ENCODE data around the gene ERP44. TPM values are rescaled to one million over a fixed set of nuclear protein-coding genes. Genes with fewer than 3 reads are reported as not detected.
"Not testable (repeated sequence)": the region's sequence is repeated elsewhere in the genome, so short reads cannot be mapped to it uniquely, and the experiment has no call there.

The ERP44 gene
- total RNA-seq, 2 donors from 2014 or later: 18.5 TPM

DNA sequence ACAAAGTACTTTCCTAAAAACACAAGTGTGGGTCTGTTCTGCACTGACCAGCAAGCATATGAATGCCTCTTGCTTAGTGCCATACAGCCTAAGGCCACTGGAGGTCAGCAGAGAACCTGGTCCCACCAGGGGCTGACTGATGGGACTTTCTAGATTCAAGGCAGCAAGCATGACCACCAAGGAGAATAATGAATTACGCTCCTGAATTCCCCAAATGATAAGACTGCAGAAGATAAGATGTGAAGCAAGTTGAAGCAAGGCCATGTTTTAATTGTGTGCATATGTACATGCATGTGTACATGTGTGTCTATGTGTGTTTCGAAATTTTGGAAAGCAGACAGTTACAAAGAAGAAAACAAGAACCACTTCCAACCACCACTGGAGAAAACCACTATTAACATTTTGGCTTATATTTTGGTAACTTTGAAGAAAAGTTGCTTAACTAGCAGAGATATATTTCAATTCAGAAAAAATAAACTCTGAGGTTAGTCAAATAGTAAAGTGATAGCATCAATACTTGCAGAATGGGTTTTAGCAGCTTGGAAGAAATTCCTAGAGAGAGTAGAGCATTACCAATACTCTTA, 70.5 kb downstream of the ERP44 start:
- intact Hi-C loops (cut with DNase I): loop anchor here in 1 of 2 donors (5.0 kb wide), 1 partner anchor 184 kb away; no protein-coding TSS in a partner anchor
- peak; percentile 82 for DNase-seq (ENCODE audit: low spot score)

DNA sequence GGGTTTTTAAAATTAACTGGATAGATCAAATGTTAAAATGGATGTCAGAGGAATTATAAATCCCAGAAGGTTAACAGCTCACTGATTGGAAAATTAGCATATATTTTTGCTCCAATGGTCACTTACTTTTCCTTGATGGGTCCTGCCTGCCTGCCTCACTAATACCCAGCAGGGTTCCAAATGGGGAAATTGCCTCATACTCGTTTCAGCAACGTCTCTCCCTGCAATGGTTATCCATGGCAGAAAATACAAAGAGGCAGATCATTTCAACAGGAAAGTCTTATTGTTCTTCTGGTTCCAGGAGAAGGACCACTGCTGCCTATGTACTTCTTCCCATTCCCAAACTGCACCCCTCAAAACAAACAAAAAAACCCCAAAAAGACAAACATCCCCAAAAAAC, 71.3 kb downstream of the ERP44 start:
- no peak for DNase-seq (ENCODE audit: low spot score)
- intact Hi-C loops (cut with DNase I): loop anchor here in 1 of 2 donors (5.0 kb wide), 1 partner anchor 185 kb away; no protein-coding TSS in a partner anchor

DNA sequence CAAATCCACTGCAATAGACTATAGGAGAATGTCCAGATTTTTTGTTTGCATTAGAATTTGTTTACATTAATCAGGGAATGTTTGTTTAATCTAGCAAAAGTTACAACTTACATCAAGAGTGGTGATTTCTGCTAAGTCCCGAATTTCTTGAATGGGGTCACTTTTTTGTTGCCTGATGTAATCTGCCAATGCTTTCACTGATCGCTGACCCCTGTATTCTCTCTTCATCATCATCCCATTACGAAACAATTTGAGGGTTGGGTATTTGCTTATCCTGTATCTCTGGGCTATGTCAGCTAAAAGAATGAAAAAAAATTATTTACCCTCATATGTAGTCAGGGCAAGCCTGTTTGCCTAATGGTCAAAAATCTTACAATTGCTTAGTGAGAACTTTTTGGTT, 76.9 kb downstream of the ERP44 start:
- DNase-seq (ENCODE audit: low spot score): no peak
- intact Hi-C loops (cut with DNase I): no loop called here

DNA sequence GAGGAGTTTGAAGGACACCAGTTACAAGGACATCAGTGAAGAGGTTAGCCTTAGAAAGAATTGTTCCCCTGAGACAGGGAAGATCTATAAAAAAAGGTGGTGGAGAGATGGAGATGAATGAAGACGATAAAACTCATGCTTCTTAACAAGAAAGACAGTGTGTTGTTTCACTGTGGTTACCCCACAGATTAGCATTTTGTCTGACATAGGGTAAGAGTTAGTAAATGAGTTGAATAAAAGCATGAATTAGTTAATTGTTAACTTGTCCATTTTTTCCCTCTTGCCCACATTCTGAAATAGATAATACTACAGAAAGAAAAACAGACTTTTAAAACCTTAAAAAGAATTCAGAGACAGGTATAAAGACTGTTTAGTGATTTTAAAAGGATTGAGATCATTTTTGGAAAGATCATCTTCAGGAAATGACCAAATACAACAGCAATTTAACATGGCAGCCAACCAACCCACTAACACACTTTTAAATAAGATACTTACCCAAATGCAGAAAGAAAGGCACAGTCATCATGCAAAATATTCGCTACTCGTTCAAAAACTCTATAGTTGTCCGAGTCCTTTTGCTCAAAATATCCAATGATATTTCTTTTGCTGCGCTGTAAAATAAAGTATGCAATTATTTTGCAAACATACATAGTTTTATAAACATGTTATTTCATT, 78.5 kb downstream of the ERP44 start:
- intact Hi-C loops (cut with DNase I): no loop called here
- DNase-seq (ENCODE audit: low spot score): no peak

DNA sequence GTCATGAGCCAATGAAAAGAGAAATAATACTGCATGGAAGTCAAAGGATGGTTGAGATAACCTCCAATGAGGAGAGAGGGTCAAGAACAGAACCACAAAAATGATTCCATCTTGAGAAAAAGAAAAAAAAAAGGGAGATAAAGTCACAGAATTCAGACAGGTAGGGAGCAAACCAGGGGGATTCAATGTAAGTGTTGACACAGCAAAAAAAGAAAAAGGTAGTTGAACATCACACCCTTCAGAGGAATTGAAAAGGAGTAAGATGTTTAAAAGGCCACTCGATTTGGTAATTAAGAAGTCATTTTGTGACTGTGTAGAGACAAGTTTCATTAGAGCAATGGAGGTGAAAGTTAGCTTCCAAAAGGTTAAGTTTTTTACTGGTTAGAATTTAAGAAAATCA, 79.3 kb downstream of the ERP44 start:
- no peak for DNase-seq (ENCODE audit: low spot score)
- intact Hi-C loops (cut with DNase I): no loop called here

DNA sequence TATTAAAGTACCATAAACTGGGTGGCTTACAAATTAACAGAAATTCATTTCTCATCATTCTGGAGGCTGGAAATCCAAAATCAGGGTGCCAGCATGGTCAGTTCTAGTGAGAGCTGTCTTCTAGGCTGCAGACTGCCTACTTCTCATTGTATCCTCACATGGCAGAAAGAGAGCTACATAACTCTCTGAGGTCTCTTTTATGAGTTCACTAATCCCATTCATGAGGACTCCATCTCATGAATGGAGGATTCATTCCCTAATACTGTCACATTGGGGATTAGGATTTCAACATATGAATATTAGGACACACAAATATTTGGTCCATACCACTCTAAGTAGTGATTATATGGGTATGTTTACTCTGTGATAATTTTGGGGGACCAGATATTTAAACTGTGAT, 84.0 kb downstream of the ERP44 start:
- no peak for DNase-seq (ENCODE audit: low spot score)
- intact Hi-C loops (cut with DNase I): no loop called here

DNA sequence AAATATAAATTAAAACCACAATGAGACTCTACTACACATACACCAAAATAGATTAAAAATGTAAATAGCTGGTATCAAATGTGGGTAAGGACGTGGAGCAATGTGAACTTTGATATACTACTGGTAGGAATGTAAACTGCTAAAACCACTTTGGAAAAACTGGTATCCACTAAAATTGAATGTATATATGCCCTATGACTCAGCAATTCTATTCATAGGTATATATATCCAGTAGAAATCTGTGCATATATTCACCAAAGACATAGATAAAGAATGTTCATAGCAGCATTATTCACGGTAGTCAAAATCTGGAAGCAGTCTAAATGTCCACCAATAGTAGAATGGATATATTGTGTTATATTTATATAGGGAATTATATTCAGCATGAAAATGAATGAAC, 85.2 kb downstream of the ERP44 start:
- intact Hi-C loops (cut with DNase I): no loop called here
- DNase-seq (ENCODE audit: low spot score): no peak

DNA sequence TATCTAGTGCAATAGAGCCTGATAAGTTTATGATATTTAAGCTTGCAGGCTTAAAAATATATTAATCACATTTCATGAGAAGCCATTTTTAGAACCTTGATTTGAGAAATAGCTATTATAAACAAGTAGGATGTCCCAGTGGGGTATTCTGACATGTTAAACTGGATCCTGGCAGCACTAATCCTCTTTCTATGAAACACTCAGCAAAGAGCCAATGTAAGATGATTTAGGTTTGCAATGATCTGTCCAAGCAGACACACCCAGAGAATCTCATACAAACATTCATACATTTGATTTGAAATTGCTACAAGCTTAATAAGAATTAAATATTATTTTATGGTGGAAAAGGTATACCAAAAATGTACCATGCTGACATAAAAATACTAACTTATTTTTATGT, 86.5 kb downstream of the ERP44 start:
- intact Hi-C loops (cut with DNase I): no loop called here
- DNase-seq (ENCODE audit: low spot score): no peak

DNA sequence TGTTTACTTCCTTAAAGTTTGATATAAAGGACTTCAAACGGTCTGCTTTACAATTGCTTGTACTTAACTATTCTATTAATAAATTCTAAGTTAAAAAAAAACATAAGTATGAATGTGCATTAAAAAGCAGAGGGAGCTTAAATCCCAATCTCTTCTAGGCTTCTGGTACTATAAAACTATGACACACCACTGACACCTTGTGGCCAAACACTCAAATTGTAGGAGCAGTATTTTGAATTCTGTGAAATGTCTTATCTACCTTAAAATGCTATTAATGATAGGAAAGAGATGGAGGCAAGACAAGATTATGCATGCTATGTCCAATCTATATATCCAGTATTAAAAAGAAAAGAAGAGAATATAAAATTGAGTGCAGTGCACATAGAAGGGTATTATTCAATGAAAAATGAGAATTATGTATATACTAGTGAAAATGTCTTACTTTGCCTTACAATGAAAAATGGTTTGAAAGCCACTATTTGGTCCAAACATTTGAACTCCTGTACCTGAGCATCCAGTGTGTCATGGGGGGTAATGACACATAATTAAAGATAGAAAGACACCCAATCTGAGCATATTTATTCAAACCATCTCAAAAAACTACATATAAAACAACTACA, 87.6 kb downstream of the ERP44 start:
- DNase-seq (ENCODE audit: low spot score): no peak
- intact Hi-C loops (cut with DNase I): no loop called here

DNA sequence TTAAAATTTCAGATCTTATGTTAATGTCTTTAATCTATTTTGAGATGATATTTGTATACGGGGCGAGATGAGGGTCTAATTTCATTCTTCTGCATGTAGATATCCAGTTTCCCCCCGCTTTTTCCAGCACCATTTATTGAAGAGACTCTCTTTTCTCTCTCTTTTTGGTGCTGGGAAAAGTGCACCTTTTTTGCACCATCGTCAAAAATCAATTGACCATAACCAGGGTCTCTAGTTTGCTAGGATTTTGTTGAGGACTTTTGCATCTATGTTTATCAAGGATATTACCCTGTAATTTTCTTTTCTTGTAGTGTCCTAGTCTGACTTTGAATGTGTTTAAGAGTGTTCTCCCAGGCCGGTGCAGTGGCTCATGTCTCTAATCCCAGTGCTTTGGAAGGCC, 99.0 kb downstream of the ERP44 start:
- intact Hi-C loops (cut with DNase I): loop anchor here in 1 of 2 donors (10.0 kb wide), 1 partner anchor 225 kb away; no protein-coding TSS in a partner anchor
- no peak for DNase-seq (ENCODE audit: low spot score)

DNA sequence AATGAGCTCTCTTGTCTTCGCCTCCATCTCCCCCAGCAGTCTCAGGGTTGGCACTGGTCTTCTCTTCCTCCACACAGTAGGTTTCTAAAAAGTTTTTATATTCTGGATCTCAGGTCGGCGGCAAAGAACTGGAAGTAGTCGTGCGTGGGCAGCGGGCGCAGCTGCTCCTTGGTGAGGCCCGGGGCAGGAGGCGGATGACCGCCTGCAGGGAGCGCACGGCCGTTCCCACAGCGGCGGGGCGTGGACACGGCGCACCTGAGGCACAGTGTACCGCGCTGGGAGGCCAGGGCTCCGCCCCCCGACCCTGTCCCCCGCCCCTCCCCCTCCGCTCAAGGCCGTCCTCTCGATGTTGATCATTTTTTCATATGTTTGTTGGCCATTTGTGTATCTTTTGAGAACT, 99.9 kb downstream of the ERP44 start:
- intact Hi-C loops (cut with DNase I): no loop called here
- DNase-seq (ENCODE audit: low spot score): no peak

DNA sequence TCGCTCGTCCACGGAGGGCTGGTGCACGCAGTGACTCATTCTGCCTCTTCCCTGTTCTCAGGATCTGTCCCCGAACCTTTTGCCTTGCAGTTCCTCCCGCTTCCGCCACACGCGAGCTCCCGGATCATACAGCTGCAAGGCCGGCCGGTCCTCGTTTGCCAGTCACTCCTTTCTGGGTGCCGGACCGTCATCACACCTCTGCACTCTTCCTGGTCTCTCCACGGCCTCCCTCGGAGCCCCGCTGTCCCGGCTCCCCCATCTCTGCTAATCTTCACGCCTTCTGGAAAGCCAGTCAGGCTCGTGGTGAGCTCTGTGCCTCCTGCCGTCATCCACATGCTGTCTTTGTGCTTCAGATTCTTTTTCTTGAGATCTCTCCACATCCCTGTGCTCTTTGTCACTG, 100.5 kb downstream of the ERP44 start:
- intact Hi-C loops (cut with DNase I): no loop called here
- DNase-seq (ENCODE audit: low spot score): no peak

DNA sequence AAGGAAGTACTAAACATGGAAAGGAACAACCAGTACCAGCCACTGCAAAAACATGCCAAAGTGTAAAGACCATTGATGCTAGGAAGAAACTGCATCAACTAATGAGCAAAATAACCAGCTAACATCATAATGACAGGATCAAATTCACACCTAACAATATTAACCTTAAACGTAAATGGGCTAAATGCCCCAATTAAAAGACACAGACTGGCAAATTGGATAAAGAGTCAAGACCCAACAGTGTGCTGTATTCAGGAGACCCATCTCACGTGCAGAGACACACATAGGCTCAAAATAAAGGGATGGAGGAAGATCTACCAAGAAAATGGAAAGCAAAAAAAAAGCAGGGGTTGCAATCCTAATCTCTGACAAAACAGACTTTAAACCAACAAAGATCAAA, 108.3 kb downstream of the ERP44 start:
- intact Hi-C loops (cut with DNase I); DNase-seq (ENCODE audit: low spot score): not testable (repeated sequence)

DNA sequence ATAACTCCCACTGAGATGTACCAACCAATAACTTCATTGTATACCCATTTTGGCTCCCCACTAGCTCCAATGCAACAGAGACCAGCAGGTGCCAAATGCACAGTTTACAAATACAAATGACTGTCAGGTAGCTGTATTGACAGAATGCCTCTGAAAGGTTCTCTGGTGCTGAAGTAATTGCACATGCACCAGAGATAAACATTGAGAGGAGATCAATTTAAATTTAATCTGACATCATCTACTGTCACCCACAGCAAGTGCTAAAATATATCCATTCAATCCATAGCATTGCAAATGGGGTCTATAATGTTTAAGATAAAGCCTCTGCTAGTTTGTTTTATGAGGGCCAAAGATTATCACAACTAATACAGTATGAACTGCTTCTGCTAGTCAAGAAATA, 112.2 kb downstream of the ERP44 start:
- no peak for DNase-seq (ENCODE audit: low spot score)
- intact Hi-C loops (cut with DNase I): no loop called here

DNA sequence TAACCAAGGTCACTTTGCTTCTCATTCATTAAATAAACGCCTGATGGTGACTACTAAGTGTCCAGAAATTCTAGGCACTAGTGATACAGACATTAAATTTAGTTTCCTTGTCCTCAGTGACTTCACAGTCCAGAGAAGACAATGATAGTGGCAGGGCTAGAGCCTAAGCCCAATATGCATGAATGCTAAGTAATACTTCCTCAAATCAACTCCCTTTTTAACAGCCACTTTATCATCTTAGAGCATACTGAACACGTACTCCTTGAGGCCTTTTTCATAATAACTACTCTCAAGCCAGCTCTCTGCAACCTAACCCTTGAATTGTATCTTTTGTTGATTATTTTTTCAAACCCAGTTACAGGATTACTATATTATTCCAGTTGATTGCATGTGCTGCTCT, 118.2 kb downstream of the ERP44 start:
- DNase-seq (ENCODE audit: low spot score): no peak
- intact Hi-C loops (cut with DNase I): no loop called here

DNA sequence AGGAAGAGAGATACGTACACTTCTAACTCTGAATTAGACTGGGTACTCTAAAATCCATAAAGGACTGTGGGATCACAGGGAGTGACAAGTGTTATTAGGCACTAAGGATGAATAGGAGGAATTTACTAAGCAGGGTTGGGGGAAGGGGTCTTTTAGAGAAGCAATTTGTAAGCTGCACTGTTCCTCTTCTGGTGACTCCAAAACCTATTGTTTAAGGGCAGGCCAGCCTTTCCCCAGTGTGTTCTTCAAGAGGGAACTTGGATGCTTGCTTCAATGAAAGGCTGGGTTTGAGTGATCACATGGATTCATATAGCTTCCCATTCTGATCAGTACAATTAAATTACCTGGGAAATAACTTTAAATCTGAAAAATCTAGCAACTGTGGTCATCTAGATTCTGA, 120.6 kb downstream of the ERP44 start:
- DNase-seq (ENCODE audit: low spot score): no peak
- intact Hi-C loops (cut with DNase I): no loop called here

DNA sequence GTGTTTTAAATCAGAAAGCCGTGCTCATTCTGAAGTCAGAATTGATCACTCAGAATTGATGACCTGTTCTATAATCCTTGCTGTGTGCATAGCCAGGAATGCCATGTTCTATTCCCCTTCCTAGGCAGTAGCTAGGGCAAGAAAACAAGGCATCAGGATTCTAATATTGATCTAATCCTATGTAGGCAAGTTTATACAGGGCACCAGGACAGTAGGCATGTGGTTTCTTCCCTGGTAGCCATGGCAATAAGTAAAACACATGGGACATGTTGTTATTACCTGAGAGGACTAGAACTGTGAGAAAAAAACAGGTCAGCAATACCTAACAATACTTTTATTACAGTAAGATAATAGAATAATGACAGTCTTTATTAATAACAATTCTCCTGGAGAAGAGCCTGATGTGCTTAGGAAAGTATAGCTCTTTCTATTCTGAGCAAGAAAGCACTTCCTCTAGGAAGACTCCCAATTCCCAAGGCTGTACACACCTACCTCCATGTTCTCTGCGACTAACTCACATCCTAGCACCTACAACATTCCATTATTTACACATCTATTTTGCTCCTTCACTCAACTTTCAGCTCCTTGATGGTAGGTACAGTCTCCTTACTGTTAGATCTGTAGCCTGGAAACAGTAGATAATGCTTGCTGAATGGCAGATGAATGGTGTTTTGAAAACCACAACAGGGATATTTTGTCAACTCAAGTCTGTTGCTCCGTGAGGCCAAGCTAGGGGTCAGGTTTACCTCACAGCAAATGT, 121.6 kb downstream of the ERP44 start:
- intact Hi-C loops (cut with DNase I): no loop called here

DNA sequence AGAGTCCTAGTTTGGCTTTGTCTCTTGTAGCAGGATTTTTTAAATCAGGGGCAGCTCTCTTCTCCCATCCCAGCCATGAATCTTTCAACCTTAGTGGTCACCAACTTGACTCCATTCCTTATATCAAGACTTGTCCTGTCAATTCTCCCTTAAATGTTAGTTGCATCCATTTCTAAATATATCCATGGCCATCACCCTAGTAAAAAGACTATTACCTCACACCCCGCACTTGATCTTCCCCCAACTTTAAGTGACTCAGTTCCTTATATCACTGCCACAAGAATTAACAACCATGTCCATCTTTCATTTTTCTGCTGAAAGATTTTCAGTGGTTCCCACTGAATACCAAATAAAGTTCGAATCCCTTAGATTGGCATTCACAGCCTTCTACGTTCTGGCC, 125.3 kb downstream of the ERP44 start:
- intact Hi-C loops (cut with DNase I): no loop called here
- DNase-seq (ENCODE audit: low spot score): no peak

More for the DNA sequence above, 121.6 kb downstream of the ERP44 start:
- DNase-seq (ENCODE audit: low spot score): no peak

DNA sequence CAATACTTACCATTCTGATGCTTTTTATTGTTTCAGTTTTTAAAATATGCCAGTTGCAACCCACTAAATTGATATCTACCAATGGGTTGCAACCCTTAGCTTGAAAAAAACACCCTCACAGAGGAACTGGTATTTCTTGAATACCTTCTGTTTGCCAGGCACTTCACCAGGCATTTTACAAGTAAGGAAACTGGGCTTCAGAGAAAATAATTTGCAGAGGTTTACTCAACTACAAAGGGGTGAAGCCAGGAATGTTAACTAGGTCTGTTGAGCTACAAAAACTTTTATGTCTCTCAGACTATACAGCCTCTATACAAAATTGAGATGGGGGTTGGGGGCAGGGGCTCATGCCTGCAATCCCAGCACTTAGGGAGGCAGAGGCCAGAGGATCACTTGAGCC, 127.4 kb downstream of the ERP44 start:
- intact Hi-C loops (cut with DNase I): no loop called here
- DNase-seq (ENCODE audit: low spot score): no peak

DNA sequence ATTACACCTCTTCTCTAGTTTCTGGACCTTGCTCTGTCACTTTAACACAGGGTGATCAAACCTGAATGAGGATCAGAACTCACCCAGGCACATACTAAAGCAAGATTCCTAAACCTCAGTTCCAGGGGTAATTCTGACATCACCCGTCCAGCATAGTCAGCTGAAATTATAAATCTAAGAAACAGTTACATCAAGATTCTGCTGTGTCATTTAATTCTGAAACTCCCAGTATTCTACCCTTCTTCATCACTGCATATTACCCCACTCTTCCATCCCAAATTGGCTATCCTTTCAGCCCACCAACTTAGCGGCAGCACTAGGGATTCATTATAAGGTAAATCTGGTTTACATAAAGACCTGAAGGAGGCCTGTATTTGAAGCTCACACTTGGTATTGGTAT, 128.3 kb downstream of the ERP44 start:
- no peak for DNase-seq (ENCODE audit: low spot score)
- intact Hi-C loops (cut with DNase I): no loop called here
